ENCODE data around the gene LOC101059915.
"Not testable (repeated sequence)": the region's sequence is repeated elsewhere in the genome, so short reads cannot be mapped to it uniquely, and the experiment has no call there.

The LOC101059915 gene

GRCh38 chrX:71676068-71676795 is 8.9 kb downstream of the LOC101059915 start:
- not testable (repeated sequence) for DNase-seq

GRCh38 chrX:71677195-71677594 is 9.8 kb downstream of the LOC101059915 start:
- not testable (repeated sequence) for DNase-seq

- no peak for DNase-seq
These were observed 12.3 kb downstream of the LOC101059915 start for GRCh38 chrX:71679575-71680207.

- DNase-seq: not testable (repeated sequence)
These were observed 29.5 kb downstream of the LOC101059915 start for GRCh38 chrX:71696641-71697465.

- not testable (repeated sequence) for DNase-seq
These were observed 30.3 kb downstream of the LOC101059915 start for GRCh38 chrX:71697466-71698298.

- not testable (repeated sequence) for DNase-seq
These were observed 31.1 kb downstream of the LOC101059915 start for GRCh38 chrX:71698299-71699022.

- DNase-seq: not testable (repeated sequence)
These were observed 31.6 kb downstream of the LOC101059915 start for GRCh38 chrX:71699023-71699344.

- DNase-seq: not testable (repeated sequence)
These were observed 35.5 kb downstream of the LOC101059915 start for GRCh38 chrX:71702853-71703252.

- not testable (repeated sequence) for DNase-seq
These were observed 46.7 kb downstream of the LOC101059915 start for GRCh38 chrX:71714064-71714463.

- DNase-seq: not testable (repeated sequence)
These were observed 48.2 kb downstream of the LOC101059915 start for GRCh38 chrX:71715551-71715950.

- DNase-seq: not testable (repeated sequence)
These were observed 49.0 kb downstream of the LOC101059915 start for GRCh38 chrX:71716323-71716722.

GRCh38 chrX:71718185-71718584 is 50.8 kb downstream of the LOC101059915 start, which contains the start of gene CXorf49:
CXorf49 (minus strand) TSS chrX:71718285; CDS start chrX:71718151, 134 bp downstream.
- not testable (repeated sequence) for DNase-seq

GRCh38 chrX:71719195-71719594 is 51.8 kb downstream of the LOC101059915 start:
- DNase-seq: not testable (repeated sequence)

GRCh38 chrX:71720289-71720886 is 53.0 kb downstream of the LOC101059915 start:
- not testable (repeated sequence) for DNase-seq

Measured in NCI-H510A (cell line).